ENCODE data around the gene ANKRD11. TPM values are rescaled to one million over a fixed set of nuclear protein-coding genes. Genes with fewer than 3 reads are reported as not detected.

ANKRD11 gene
- total RNA-seq, 4 donors from 2014 or later, result 49.8 to 114 (median 82.2) TPM

- DNase-seq (ENCODE audit: low spot score) (no peak), ATAC-seq (ENCODE audit: low FRiP score) (no peak)
- TF ChIP-seq, protein P1, sequence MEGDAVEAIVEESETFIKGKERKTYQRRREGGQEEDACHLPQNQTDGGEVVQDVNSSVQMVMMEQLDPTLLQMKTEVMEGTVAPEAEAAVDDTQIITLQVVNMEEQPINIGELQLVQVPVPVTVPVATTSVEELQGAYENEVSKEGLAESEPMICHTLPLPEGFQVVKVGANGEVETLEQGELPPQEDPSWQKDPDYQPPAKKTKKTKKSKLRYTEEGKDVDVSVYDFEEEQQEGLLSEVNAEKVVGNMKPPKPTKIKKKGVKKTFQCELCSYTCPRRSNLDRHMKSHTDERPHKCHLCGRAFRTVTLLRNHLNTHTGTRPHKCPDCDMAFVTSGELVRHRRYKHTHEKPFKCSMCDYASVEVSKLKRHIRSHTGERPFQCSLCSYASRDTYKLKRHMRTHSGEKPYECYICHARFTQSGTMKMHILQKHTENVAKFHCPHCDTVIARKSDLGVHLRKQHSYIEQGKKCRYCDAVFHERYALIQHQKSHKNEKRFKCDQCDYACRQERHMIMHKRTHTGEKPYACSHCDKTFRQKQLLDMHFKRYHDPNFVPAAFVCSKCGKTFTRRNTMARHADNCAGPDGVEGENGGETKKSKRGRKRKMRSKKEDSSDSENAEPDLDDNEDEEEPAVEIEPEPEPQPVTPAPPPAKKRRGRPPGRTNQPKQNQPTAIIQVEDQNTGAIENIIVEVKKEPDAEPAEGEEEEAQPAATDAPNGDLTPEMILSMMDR (IDR thresholded peaks at IDR 0.05), result no peak
These were observed 8.9 kb downstream of the ANKRD11 start for GRCh38 chr16:89481356-89481955.

DNA sequence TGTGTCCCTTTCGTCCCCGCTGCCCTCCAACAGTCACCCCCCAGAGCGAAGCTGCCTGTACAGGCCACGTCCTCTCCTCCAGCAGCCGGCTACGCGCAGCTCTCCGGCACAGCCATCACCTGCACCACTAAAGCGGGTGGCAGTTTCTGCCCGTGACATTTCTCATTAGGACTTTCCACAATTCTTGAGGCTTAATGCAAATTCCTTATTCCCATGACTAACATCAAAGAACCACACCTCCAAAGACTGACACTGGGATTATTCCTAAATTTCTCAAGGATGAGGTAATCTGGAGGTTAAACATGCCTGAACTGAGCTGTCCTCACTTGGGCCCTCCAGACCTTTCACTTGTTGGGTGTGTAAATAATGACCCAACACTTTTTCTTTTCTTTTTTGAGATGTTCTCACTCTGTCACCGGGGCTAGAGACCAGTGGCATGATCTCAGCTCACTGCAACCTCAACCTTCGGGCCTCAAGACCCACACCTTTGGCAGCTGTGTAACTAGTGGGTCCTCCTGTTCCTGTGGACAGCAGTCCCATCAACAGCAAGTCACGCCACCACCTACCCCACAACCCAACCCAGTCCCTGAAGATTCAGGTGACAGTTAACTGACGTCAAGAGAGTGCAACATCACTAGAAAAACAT is 11.7 kb downstream of the ANKRD11 start:
- TF ChIP-seq, protein P1 (IDR thresholded peaks at IDR 0.05), result no peak
- no peak for DNase-seq (ENCODE audit: low spot score)
- ATAC-seq (ENCODE audit: low FRiP score), result peak; percentile 62

- DNase-seq (ENCODE audit: low spot score) (no peak), ATAC-seq (ENCODE audit: low FRiP score) (no peak)
- TF ChIP-seq, protein P1 (IDR thresholded peaks at IDR 0.05), result no peak
These were observed 13.5 kb downstream of the ANKRD11 start for GRCh38 chr16:89476811-89477261.

DNA sequence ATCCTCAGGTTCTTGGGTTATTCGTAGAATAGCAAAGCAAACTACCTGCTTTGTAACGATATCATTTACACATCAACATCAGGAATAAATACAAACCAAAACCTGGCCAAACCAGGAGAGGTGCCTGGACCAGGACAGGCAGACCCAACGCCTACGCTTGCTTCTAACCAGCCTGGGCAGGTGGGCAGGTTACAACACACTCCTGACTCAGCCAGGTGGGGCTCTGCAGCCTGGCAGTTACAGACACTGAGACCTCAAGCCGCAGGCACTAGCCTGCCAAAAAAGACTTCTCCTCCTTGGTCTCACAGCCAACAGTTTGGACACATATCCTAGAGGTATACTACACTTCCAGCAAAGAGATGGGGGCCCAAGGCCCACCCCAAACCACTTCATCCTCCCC is 14.0 kb downstream of the ANKRD11 start:
- peak; percentile 49 for ATAC-seq (ENCODE audit: low FRiP score)
- TF ChIP-seq, protein P1 (IDR thresholded peaks at IDR 0.05), result no peak

GRCh38 chr16:89475144-89475543 is 15.2 kb downstream of the ANKRD11 start:
- DNase-seq (ENCODE audit: low spot score), result no peak
- TF ChIP-seq, protein P1 (IDR thresholded peaks at IDR 0.05), result no peak
- no peak for ATAC-seq (ENCODE audit: low FRiP score)

More for the DNA sequence above, 14.0 kb downstream of the ANKRD11 start:
- DNase-seq (ENCODE audit: low spot score), result no peak

- TF ChIP-seq, protein P1 (IDR thresholded peaks at IDR 0.05), result no peak
- DNase-seq (ENCODE audit: low spot score) (no peak), ATAC-seq (ENCODE audit: low FRiP score) (no peak)
These were observed 16.5 kb downstream of the ANKRD11 start for GRCh38 chr16:89473791-89474414.
